GM18507 (cell line): Measurements from ENCODE around the gene HMX1.

Experiments used
- DNase-seq: peaks from one replicate; pipeline ENCODE4 v3.0.0; 2011; ENCODE audit warnings: low read depth; ENCODE audit not compliant: insufficient read length; ENCODE audit errors: extremely low spot score
- FAIRE-seq: peaks from 2 replicates; lab custom pipeline; 2011; peaks lifted over from hg19 to GRCh38; lab: Jason Lieb, UNC

Gene HMX1

GRCh38 chr4:8861576-8862295 lies 9.9 kb downstream of the HMX1 start:
- FAIRE-seq (no peak), DNase-seq (no peak)

GRCh38 chr4:8860892-8861575 lies 10.6 kb downstream of the HMX1 start:
- FAIRE-seq (no peak), DNase-seq (no peak)

- FAIRE-seq = no peak
- no peak for DNase-seq
These were observed 11.3 kb downstream of the HMX1 start for GRCh38 chr4:8860096-8860891.

GRCh38 chr4:8859550-8860095 lies 12.0 kb downstream of the HMX1 start:
- DNase-seq (no peak), FAIRE-seq (no peak)

- no peak for DNase-seq
- no peak for FAIRE-seq
These were observed 12.9 kb downstream of the HMX1 start for GRCh38 chr4:8858701-8859210.

GRCh38 chr4:8857766-8858700 lies 13.6 kb downstream of the HMX1 start:
- no peak for DNase-seq
- FAIRE-seq = no peak

GRCh38 chr4:8856835-8857621 lies 14.6 kb downstream of the HMX1 start:
- no peak for DNase-seq
- no peak for FAIRE-seq

- no peak for FAIRE-seq
- no peak for DNase-seq
These were observed 15.8 kb downstream of the HMX1 start for GRCh38 chr4:8855818-8856245.

GRCh38 chr4:8854931-8855330 lies 16.7 kb downstream of the HMX1 start:
- DNase-seq = no peak

GRCh38 chr4:8854016-8854415 lies 17.6 kb downstream of the HMX1 start:
- no peak for DNase-seq

More at GRCh38 chr4:8854931-8855330, 16.7 kb downstream of the HMX1 start:
- FAIRE-seq = no peak

GRCh38 chr4:8853249-8853648 lies 18.4 kb downstream of the HMX1 start:
- FAIRE-seq = no peak
- no peak for DNase-seq

More at GRCh38 chr4:8854016-8854415, 17.6 kb downstream of the HMX1 start:
- FAIRE-seq = no peak

GRCh38 chr4:8852118-8852704 lies 19.4 kb downstream of the HMX1 start:
- FAIRE-seq (no peak), DNase-seq (no peak)

- DNase-seq (no peak), FAIRE-seq (no peak)
These were observed 20.1 kb downstream of the HMX1 start for GRCh38 chr4:8851321-8852117.

- FAIRE-seq (no peak), DNase-seq (no peak)
These were observed 20.8 kb downstream of the HMX1 start for GRCh38 chr4:8850830-8851188.

- FAIRE-seq = no peak
- no peak for DNase-seq
These were observed 21.4 kb downstream of the HMX1 start for GRCh38 chr4:8850074-8850829.
